ENCODE results near the gene RNASEH1.

- TF ChIP-seq EZH2 (IDR thresholded peaks at IDR 0.05; ENCODE audit: low read length, missing control alignments) (no peak), CTCF (conservative IDR thresholded peaks at IDR 0.05 in 1 of 2, IDR thresholded peaks at IDR 0.05 in 1 of 2; ENCODE audit: low read depth in 1 of 2, low read length in 2 of 2) (no peak)
These were observed 53.4 kb downstream of the RNASEH1 start for GRCh38 chr2:3504741-3505140.

Data from fibroblast of lung (primary cell).